Activated naive CD8-positive, alpha-beta T cell treated with anti-CD3 and anti-CD28 coated beads for 36 hours (primary cell): ENCODE measurements around the gene TMEM170B. TPM values are rescaled to one million over a fixed set of nuclear protein-coding genes. Genes with fewer than 3 reads are reported as not detected.

Source experiments
- total RNA-seq, 2 experiments: library from RNA; stranded (reverse); gene quantifications; one replicate each; pipeline ENCODE4 v1.2.3, GENCODE V29; 2021

Gene TMEM170B
- total RNA-seq, 2 experiments from 2014 or later: 2.0 to 2.2 TPM

Other genes with a start within 250 kb of the TMEM170B start
- gene ADTRP, start 241.1 kb downstream of the TMEM170B start, total RNA-seq: 10 to 100 TPM; 29.1 to 31.5 TPM